ENCODE data around the gene GOT2. TPM values are rescaled to one million over a fixed set of nuclear protein-coding genes. Genes with fewer than 3 reads are reported as not detected.

GOT2 gene
- 176 to 182 TPM (median 177 TPM) in 5 replicates for total RNA-seq (2022; extraction: Qiagen RNA extraction)

DNA sequence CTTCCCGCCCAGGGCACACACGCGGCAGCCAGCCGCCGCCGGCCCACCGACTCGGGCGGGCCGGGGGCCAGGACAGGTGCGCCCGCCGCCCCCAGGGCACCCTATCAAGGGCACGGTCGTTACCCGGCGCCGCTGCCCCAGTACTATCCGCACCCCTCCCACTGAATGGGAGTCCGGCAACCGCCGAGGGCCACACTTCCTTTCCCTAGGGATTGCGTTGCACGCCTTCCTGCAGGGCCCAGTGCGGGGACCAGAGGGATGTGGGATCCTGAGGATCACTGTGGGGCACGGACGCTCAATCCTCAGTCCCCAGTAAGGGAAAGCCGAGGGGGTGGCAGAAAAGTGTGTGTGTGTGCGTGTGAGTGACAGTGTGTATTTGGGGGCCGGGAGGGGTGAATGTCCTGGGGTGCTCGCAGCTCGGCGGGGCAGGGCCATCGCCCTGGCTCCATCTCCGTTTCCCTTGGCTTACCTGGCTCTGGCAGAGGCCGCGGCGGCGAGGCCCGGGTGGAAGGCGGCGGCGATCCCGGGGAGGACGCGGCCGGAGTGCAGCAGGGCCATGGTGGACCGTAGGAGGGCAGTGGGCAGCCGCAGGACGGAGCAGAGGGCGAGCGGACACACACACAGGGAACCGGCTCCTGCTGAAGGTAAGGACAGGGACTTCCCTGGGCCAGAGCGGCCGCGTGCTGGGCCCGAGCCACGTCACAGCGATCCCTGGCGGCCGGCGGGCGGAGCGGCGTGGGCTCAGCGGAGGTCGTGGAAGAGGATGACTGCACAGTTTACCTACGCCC lies at the start of gene GOT2:
Gene GOT2, minus strand, starts transcription at position 646 of the 788 bp plus-strand sequence. Its CDS starts 88 bp downstream, at position 558.

DNA sequence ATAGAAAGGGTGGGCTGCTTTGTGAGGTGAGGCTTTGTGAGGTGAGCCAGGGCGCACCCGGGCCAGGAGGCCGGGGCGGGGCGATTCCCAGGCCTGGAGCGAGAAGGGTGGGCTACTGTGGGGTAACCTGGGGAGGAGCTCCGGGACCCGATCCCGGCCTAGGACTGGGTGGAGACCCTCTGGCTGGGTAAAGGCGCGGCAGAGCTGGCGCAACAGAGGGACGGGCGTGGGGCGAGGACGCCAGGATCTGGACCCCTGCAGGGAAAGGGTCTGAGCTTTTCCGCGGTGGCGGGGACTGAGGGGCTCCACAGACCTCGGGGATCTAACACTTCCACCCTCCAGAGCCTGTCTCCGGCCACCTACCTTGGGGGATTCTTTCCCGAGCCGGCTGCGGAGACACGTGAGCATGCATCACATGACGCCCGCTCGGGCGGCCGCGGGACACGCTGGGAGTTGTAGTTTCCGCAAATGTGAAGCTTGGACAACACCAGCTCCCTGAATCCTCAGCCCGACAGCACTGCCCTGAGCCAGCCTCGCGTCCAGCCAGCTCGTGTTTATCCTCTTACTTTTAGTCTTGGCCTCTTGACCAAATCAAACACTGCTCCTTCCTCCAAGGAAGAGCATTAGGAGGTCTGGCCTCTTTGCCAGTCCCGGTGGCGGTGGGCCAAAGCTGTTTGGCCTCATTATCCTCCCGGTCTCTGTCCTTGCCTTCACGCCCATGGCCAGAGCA lies 49.6 kb downstream of the GOT2 start, which contains the start of gene SLC38A7:
Gene SLC38A7, minus strand, starts transcription at position 417 of the 730 bp plus-strand sequence. CDS start 4,644 bp downstream, outside the sequence.

Other genes with a start within 250 kb of the GOT2 start
- gene NDRG4, start 234.2 kb downstream of the GOT2 start, total RNA-seq (2022; extraction: Qiagen RNA extraction): 23.6 to 30.2 TPM (median 28.8 TPM) in 5 replicates
- 11.2 to 17.2 TPM (median 16.0 TPM) in 5 replicates for gene SETD6, start 218.8 kb downstream of the GOT2 start, total RNA-seq (2022; extraction: Qiagen RNA extraction)
- gene CNOT1, start 104.5 kb downstream of the GOT2 start, total RNA-seq (2022; extraction: Qiagen RNA extraction): 111 to 170 TPM (median 122 TPM) in 5 replicates
- 17.5 to 20.7 TPM (median 19.9 TPM) in 5 replicates for gene SLC38A7, start 49.5 kb downstream of the GOT2 start, total RNA-seq (2022; extraction: Qiagen RNA extraction)

All from A549 treated with CORT108297 at 1 μM for 4 hours (cell line).